ENCODE data around the gene IFIT1.

GRCh38 chr10:89348481-89348880 lies 43.9 kb upstream of the IFIT1 start:
- TF ChIP-seq PTBP1 (IDR thresholded peaks at IDR 0.05; ENCODE audit: low read depth, low read length) (no peak), NONO (IDR thresholded peaks at IDR 0.05; ENCODE audit: low read depth in 2 of 2, low read length in 1 of 2) (no peak), SMARCA4 (IDR thresholded peaks at IDR 0.05) (no peak), ZNF274 (IDR thresholded peaks at IDR 0.05; ENCODE audit: borderline replicate concordance, low read depth, low read length) (no peak)
